ENCODE data around the gene RALGAPA2. TPM values are rescaled to one million over a fixed set of nuclear protein-coding genes. Genes with fewer than 3 reads are reported as not detected.

Gene RALGAPA2
- total and polyA plus RNA-seq, 10 donors, result 1.2 to 55.2 (median 29.4) TPM

- Histone ChIP-seq H3K9me3 (no peaks in the 10 kb centered on the region), H3K27ac (no peak overlapping the region), H3K4me1 (no peaks in the 10 kb centered on the region), H3K27me3 (replicated peaks in 1 of 7) (no peaks in the 10 kb centered on the region), H3K4me3 (no peak overlapping the region), H3K36me3 (peaks cover 0 to 38% (median 0%) of the 10 kb centered on the region in 6 donors)
- 72 to 88% (median 75%) methylated on average over 5 of the region's 5 CpGs for WGBS, 5 donors
- intact Hi-C loops (cut with DNase I; ENCODE audit: low total_unique reads), result no loop called here
- no peak for DNase-seq
- no peak for TF ChIP-seq CTCF (IDR thresholded peaks at IDR 0.05 in 8 of 11, conservative IDR thresholded peaks at IDR 0.05 in 3 of 11)
These were observed 286.4 kb downstream of the RALGAPA2 start for GRCh38 chr20:20425823-20426654.

GRCh38 chr20:20423117-20423516 lies 289.3 kb downstream of the RALGAPA2 start:
- intact Hi-C loops (cut with DNase I; ENCODE audit: low total_unique reads), result no loop called here
- no peaks in the 10 kb centered on the region for H3K9me3 ChIP-seq
- no peaks in the 10 kb centered on the region for H3K4me1 ChIP-seq
- H3K36me3 ChIP-seq, result peaks cover 0 to 43% (median 0%) of the 10 kb centered on the region in 6 donors
- no peak overlapping the region for H3K4me3 ChIP-seq
- no peak overlapping the region for H3K27ac ChIP-seq
- TF ChIP-seq POLR2AphosphoS5 (IDR thresholded peaks at IDR 0.05), result no peak
- TF ChIP-seq POLR2A (IDR thresholded peaks at IDR 0.05), result no peak
- TF ChIP-seq CTCF (IDR thresholded peaks at IDR 0.05 in 8 of 11, conservative IDR thresholded peaks at IDR 0.05 in 3 of 11), result no peak
- DNase-seq, result no peak
- 96 to 100% (median 100%) methylated on average over 1 of the region's 1 CpG for WGBS, 5 donors
- H3K27me3 ChIP-seq (replicated peaks in 1 of 7), result no peaks in the 10 kb centered on the region

- TF ChIP-seq POLR2AphosphoS5 (IDR thresholded peaks at IDR 0.05) (no peak), POLR2A (IDR thresholded peaks at IDR 0.05) (no peak), CTCF (IDR thresholded peaks at IDR 0.05 in 8 of 11, conservative IDR thresholded peaks at IDR 0.05 in 3 of 11) (no peak)
- Histone ChIP-seq H3K4me1 (no peaks in the 10 kb centered on the region), H3K9me3 (no peaks in the 10 kb centered on the region), H3K4me3 (no peak overlapping the region), H3K27ac (no peak overlapping the region), H3K27me3 (replicated peaks in 1 of 7) (no peaks in the 10 kb centered on the region), H3K36me3 (peaks cover 0 to 44% (median 0%) of the 10 kb centered on the region in 6 donors)
- 75 to 92% (median 85%) methylated on average over 8 of the region's 8 CpGs for WGBS, 5 donors
- intact Hi-C loops (cut with DNase I; ENCODE audit: low total_unique reads), result no loop called here
- no peak for DNase-seq
These were observed 294.4 kb downstream of the RALGAPA2 start for GRCh38 chr20:20417876-20418676.

GRCh38 chr20:20415321-20415720 lies 297.1 kb downstream of the RALGAPA2 start:
- Histone ChIP-seq H3K4me1 (no peaks in the 10 kb centered on the region), H3K4me3 (no peak overlapping the region), H3K36me3 (peaks cover 0 to 39% (median 5%) of the 10 kb centered on the region in 6 donors), H3K27me3 (replicated peaks in 1 of 7) (no peaks in the 10 kb centered on the region), H3K27ac (no peak overlapping the region), H3K9me3 (no peaks in the 10 kb centered on the region)
- no peak for DNase-seq
- TF ChIP-seq CTCF (IDR thresholded peaks at IDR 0.05 in 8 of 11, conservative IDR thresholded peaks at IDR 0.05 in 3 of 11), result no peak
- TF ChIP-seq POLR2AphosphoS5 (IDR thresholded peaks at IDR 0.05), result no peak
- TF ChIP-seq POLR2A (IDR thresholded peaks at IDR 0.05), result no peak
- intact Hi-C loops (cut with DNase I; ENCODE audit: low total_unique reads), result no loop called here
- WGBS, 5 donors, result 86 to 98% (median 92%) methylated on average over 1 of the region's 1 CpG

Measured in spleen (tissue), 11 donors.